Activated CD8-positive, alpha-beta T cell treated with anti-CD3 and anti-CD28 coated beads, Interleukin-2, amount 10 ng/mL, durations not matched to agents 7 days and 5 days (primary cell): ENCODE measurements around the gene HPCAL1. TPM values are rescaled to one million over a fixed set of nuclear protein-coding genes. Genes with fewer than 3 reads are reported as not detected.

Experiments used
- ATAC-seq: fragments of 150-1000 bp; cut with Tn5 transposase; one replicate; pipeline ENCODE4 v1.10.0; 2021; ENCODE audit warnings: moderate library complexity
- CTCF ChIA-PET: fragments of 350-600 bp; sonication (Branson Sonifier 250); formaldehyde crosslinking; loops from one replicate; lab custom pipeline; 2021; ENCODE audit warnings: antibody characterized with exemption; lab: Charles Lee
- POLR2A ChIA-PET: fragments of 350-600 bp; sonication (Branson Sonifier 250); formaldehyde crosslinking; loops from one replicate; lab custom pipeline; 2021; ENCODE audit warnings: antibody characterized with exemption; lab: Charles Lee
- DNase-seq: peaks from one replicate; pipeline ENCODE4 v3.0.0-alpha.2; 2020
- H3K27ac Mint-ChIP-seq: one replicate; pipeline ENCODE4 v1.8.0; 2021; ENCODE audit warnings: mild to moderate bottlenecking, mixed read lengths
- H3K27me3 Mint-ChIP-seq: one replicate; pipeline ENCODE4 v1.8.0; 2021; ENCODE audit warnings: low read depth, mixed read lengths
- H3K36me3 Mint-ChIP-seq: one replicate; pipeline ENCODE4 v1.8.0; 2021; ENCODE audit warnings: low read depth, mixed read lengths
- H3K4me1 Mint-ChIP-seq: one replicate; pipeline ENCODE4 v1.8.0; 2021; ENCODE audit warnings: low read depth, mixed read lengths
- H3K4me3 Mint-ChIP-seq: one replicate; pipeline ENCODE4 v1.8.0; 2021; ENCODE audit warnings: mild to moderate bottlenecking, mixed read lengths
- H3K9me3 Mint-ChIP-seq: one replicate; pipeline ENCODE4 v1.8.0; 2022; ENCODE audit warnings: mixed read lengths; ENCODE audit not compliant: insufficient read depth
- total RNA-seq, 2 experiments: library from RNA; stranded (reverse); gene quantifications; one replicate each; pipeline ENCODE4 v1.2.3, GENCODE V29; 2021

The HPCAL1 gene
- total RNA-seq, 2 experiments from 2014 or later, result 55.8 to 56.6 TPM

- H3K4me3 Mint-ChIP-seq, result no peak overlapping the region
- no peaks in the 10 kb centered on the region for H3K27me3 Mint-ChIP-seq
- H3K27ac Mint-ChIP-seq, result no peak overlapping the region
- H3K4me1 Mint-ChIP-seq, result no peaks in the 10 kb centered on the region
- no peaks in the 10 kb centered on the region for H3K36me3 Mint-ChIP-seq
- DNase-seq (no peak), ATAC-seq (no peak)
- ChIA-PET CTCF (interaction anchor here (1.0 kb wide), 1 partner anchor 59 kb away, joined by 3 read pairs; no protein-coding TSS in a partner anchor), POLR2A (no interaction called here)
- H3K9me3 Mint-ChIP-seq, result no peaks in the 10 kb centered on the region
These were observed 61.3 kb downstream of the HPCAL1 start for GRCh38 chr2:10363861-10364610.

- Mint-ChIP-seq H3K4me1 (no peaks in the 10 kb centered on the region), H3K27ac (no peak overlapping the region), H3K9me3 (no peaks in the 10 kb centered on the region), H3K27me3 (no peaks in the 10 kb centered on the region), H3K36me3 (no peaks in the 10 kb centered on the region), H3K4me3 (no peak overlapping the region)
- DNase-seq, result no peak
- CTCF ChIA-PET, result no interaction called here
- POLR2A ChIA-PET, result interaction anchor here (1.0 kb wide), 1 partner anchor 34 kb away, joined by 3 read pairs; no protein-coding TSS in a partner anchor
- no peak for ATAC-seq
These were observed 62.7 kb downstream of the HPCAL1 start for GRCh38 chr2:10365412-10365811.

- H3K36me3 Mint-ChIP-seq, result no peaks in the 10 kb centered on the region
- H3K4me3 Mint-ChIP-seq, result no peak overlapping the region
- ChIA-PET CTCF (interaction anchor here (0.7 to 1.1 kb wide), 2 partner anchors 16 to 41 kb away, joined by 3 to 4 read pairs; no protein-coding TSS in a partner anchor), POLR2A (no interaction called here)
- H3K4me1 Mint-ChIP-seq, result no peaks in the 10 kb centered on the region
- no peak for ATAC-seq
- no peaks in the 10 kb centered on the region for H3K27me3 Mint-ChIP-seq
- no peaks in the 10 kb centered on the region for H3K9me3 Mint-ChIP-seq
- H3K27ac Mint-ChIP-seq, result no peak overlapping the region
- no peak for DNase-seq
These were observed 64.0 kb downstream of the HPCAL1 start for GRCh38 chr2:10366601-10367270.

- ATAC-seq (no peak), DNase-seq (no peak)
- Mint-ChIP-seq H3K4me1 (no peaks in the 10 kb centered on the region), H3K4me3 (no peak overlapping the region), H3K27ac (no peak overlapping the region), H3K9me3 (no peaks in the 10 kb centered on the region), H3K36me3 (no peaks in the 10 kb centered on the region), H3K27me3 (no peaks in the 10 kb centered on the region)
- CTCF ChIA-PET, result interaction anchor here (1.1 kb wide), 1 partner anchor 40 kb away, joined by 4 read pairs; no protein-coding TSS in a partner anchor
- POLR2A ChIA-PET, result no interaction called here
These were observed 65.1 kb downstream of the HPCAL1 start for GRCh38 chr2:10367472-10368439.

GRCh38 chr2:10368491-10369231 lies 66.0 kb downstream of the HPCAL1 start:
- Mint-ChIP-seq H3K9me3 (no peaks in the 10 kb centered on the region), H3K4me3 (no peak overlapping the region), H3K27me3 (no peaks in the 10 kb centered on the region), H3K4me1 (no peaks in the 10 kb centered on the region), H3K36me3 (peaks cover 4% of the 10 kb centered on the region), H3K27ac (no peak overlapping the region)
- ATAC-seq (no peak), DNase-seq (no peak)
- ChIA-PET CTCF (interaction anchor here (1.2 kb wide), 1 partner anchor 41 kb away, joined by 5 read pairs; no protein-coding TSS in a partner anchor), POLR2A (interaction anchor here (0.6 kb wide), 1 partner anchor 123 kb away, joined by 3 read pairs; no protein-coding TSS in a partner anchor)

GRCh38 chr2:10369269-10370255 lies 66.9 kb downstream of the HPCAL1 start:
- H3K36me3 Mint-ChIP-seq, result peaks cover 4% of the 10 kb centered on the region
- DNase-seq, result no peak
- H3K27me3 Mint-ChIP-seq, result no peaks in the 10 kb centered on the region
- no peak overlapping the region for H3K27ac Mint-ChIP-seq
- H3K4me1 Mint-ChIP-seq, result no peaks in the 10 kb centered on the region
- POLR2A ChIA-PET, result interaction anchor here (0.6 kb wide), 1 partner anchor 124 kb away, joined by 3 read pairs; no protein-coding TSS in a partner anchor
- H3K9me3 Mint-ChIP-seq, result no peaks in the 10 kb centered on the region
- no peak overlapping the region for H3K4me3 Mint-ChIP-seq
- CTCF ChIA-PET, result interaction anchor here (0.8 to 1.2 kb wide), 2 partner anchors 11 to 40 kb away, joined by 3 to 5 read pairs; no protein-coding TSS in a partner anchor
- ATAC-seq, result no peak

GRCh38 chr2:10370390-10370789 lies 67.7 kb downstream of the HPCAL1 start:
- Mint-ChIP-seq H3K4me3 (no peak overlapping the region), H3K27ac (no peak overlapping the region), H3K9me3 (no peaks in the 10 kb centered on the region), H3K4me1 (peaks cover 8% of the 10 kb centered on the region), H3K36me3 (peaks cover 7% of the 10 kb centered on the region), H3K27me3 (no peaks in the 10 kb centered on the region)
- ATAC-seq (no peak), DNase-seq (no peak)
- ChIA-PET POLR2A (no interaction called here), CTCF (no interaction called here)

- Mint-ChIP-seq H3K9me3 (no peaks in the 10 kb centered on the region), H3K4me1 (peaks cover 13% of the 10 kb centered on the region), H3K27me3 (no peaks in the 10 kb centered on the region), H3K36me3 (peaks cover 9% of the 10 kb centered on the region), H3K4me3 (no peak overlapping the region), H3K27ac (no peak overlapping the region)
- POLR2A ChIA-PET, result no interaction called here
- ATAC-seq (no peak), DNase-seq (no peak)
- CTCF ChIA-PET, result no interaction called here
These were observed 68.2 kb downstream of the HPCAL1 start for GRCh38 chr2:10370895-10371294.

- no peaks in the 10 kb centered on the region for H3K9me3 Mint-ChIP-seq
- no peak for ATAC-seq
- ChIA-PET POLR2A (no interaction called here), CTCF (no interaction called here)
- no peak overlapping the region for H3K4me3 Mint-ChIP-seq
- no peaks in the 10 kb centered on the region for H3K27me3 Mint-ChIP-seq
- no peak for DNase-seq
- no peak overlapping the region for H3K27ac Mint-ChIP-seq
- H3K4me1 Mint-ChIP-seq, result peaks cover 16% of the 10 kb centered on the region
- H3K36me3 Mint-ChIP-seq, result peaks cover 9% of the 10 kb centered on the region
These were observed 68.9 kb downstream of the HPCAL1 start for GRCh38 chr2:10371441-10372196.
